Measurements from ENCODE around the gene NDE1. TPM values are rescaled to one million over a fixed set of nuclear protein-coding genes. Genes with fewer than 3 reads are reported as not detected.
"Not testable (repeated sequence)": the region's sequence is repeated elsewhere in the genome, so short reads cannot be mapped to it uniquely, and the experiment has no call there.

Gene NDE1
- total RNA-seq, 1 donor from 2014 or later = 17.5 TPM

DNA sequence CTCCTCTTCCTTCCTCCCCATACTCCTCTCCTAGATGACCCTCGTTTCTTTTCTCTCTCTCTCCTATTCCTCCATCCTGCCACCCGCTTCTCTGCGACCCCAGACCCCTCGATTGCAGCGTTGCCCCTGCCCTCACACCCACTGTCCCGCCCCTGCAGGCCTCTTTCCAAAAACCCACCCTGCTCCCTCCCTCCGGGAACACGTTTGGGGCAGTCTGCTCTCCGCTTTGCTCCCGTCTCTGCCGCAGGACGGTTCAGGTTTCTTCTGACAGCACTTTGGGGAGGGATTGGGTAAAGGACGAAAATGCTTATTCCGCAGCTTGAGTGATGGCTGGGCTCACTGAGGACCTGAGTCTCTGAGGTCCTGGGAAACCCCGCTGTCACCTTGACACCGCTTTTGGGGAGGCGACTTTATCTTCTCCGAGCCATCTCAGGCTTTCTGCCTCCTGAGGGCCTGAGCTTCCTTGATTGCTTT, 690 bp downstream of the NDE1 start:
- peak; percentile 26 to 28 for DNase-seq (ENCODE audit: low read depth in 2 of 2)

DNA sequence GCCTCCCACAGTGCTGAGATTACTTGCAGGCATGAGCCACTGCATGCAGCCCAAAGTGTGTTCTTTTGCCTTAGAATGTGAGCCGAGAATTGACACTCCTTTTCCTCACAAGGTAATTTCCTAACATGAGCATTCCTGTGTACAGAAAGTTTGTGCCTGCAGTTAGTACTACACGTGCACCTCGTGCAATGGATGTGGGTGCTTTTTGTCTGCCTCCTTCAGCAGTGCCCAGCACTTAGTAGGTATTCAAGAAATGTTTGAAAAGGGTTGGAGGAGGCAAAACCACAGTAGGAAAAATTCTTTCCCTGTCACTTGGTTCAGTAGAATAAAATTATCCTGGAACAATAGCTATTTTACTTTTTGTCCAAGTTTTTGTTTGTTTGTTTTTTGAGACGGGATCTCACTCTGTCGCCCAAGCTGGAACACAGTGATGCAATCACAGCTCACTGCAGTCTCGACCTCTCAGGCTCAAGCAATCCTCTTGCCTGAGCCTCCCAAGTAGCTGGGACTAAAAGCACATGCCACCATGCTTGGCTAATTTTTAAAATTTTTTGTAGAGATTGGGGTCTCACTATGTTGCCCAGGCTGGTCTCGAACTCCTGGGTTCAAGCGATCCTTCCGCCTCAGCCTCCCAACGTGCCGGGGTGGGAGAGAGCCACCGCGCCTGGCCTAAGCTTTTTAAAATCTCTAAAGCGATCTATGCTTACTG, 2.4 kb downstream of the NDE1 start:
- no peak for DNase-seq (ENCODE audit: low read depth in 2 of 2)

GRCh38 chr16:15653227-15653626, 3.2 kb downstream of the NDE1 start:
- DNase-seq (ENCODE audit: low read depth in 2 of 2) = peak; percentile 52 to 70

GRCh38 chr16:15654591-15654990, 4.5 kb downstream of the NDE1 start:
- DNase-seq (ENCODE audit: low read depth in 2 of 2) = no peak

DNA sequence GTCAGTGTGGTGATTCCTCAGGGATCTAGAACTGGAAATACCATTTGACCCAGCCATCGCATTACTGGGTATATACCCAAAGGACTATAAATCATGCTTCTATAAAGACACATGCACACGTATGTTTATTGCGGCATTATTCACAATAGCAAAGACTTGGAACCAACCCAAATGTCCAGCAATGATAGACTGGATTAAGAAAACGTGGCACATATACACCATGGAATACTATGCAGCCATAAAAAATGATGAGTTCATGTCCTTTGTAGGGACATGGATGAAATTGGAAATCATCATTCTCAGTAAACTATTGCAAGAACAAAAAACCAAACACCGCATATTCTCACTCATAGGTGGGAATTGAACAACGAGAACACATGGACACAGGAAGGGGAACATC, 5.5 kb downstream of the NDE1 start:
- not testable (repeated sequence) for DNase-seq (ENCODE audit: low read depth in 2 of 2)

DNA sequence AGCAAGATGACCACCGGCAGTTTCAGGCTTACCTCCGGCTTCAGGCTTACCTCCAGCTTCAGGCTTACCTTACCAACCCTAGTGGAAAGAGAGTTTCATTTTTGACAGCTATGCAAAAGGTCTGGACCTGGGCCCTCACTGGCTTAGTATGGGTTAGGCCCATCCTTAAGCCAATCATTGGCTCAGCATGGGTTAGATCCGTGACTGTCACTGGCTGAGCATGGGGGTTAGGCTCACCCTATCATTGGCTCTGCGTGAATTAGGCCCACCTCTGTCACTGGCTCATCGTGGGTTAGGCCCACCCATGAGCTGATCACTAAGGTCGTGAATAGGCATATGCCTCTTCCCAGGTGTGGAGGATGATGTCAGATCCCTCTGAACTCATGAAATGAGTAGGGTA, 8.1 kb downstream of the NDE1 start:
- DNase-seq (ENCODE audit: low read depth in 2 of 2) = no peak

DNA sequence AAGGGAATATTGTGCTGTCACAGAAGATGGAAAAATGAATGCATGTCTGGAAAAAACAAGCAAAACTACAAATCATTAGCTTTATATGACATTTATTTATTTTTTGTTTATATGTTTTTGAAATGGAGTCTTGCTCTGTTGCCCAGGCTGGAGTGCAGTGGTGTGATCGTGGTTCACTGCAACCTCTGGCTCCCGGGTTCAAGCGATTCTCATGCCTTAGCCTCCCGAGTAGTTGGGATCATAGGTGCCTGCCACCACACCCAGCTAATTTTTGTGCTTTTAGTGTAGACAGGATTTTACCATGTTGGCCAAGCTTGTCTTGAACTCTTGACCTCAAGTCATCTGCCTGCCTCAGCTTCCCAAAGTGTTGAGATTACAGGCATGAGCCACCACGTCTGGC, 8.5 kb downstream of the NDE1 start:
- DNase-seq (ENCODE audit: low read depth in 2 of 2) = no peak

DNA sequence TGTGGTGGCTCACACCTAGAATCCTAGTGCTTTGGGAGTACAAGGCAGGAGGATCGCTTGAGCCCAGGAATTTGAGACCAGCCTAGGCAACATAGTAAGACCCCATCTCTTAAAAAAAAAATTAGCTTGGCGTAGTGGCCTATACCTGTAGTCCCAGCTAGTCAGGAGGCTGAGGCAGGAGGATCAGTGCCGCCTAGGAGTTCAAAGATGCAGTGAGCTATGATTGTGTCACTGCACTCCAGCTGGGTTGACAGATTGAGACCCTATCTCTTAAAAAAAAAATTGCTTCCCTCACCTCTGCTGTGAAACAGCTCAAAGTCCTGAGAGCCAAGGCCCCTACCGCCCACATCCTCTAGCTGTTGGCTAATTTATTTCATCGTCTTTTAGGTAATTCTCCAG, 10.2 kb downstream of the NDE1 start:
- DNase-seq (ENCODE audit: low read depth in 2 of 2) = no peak

DNA sequence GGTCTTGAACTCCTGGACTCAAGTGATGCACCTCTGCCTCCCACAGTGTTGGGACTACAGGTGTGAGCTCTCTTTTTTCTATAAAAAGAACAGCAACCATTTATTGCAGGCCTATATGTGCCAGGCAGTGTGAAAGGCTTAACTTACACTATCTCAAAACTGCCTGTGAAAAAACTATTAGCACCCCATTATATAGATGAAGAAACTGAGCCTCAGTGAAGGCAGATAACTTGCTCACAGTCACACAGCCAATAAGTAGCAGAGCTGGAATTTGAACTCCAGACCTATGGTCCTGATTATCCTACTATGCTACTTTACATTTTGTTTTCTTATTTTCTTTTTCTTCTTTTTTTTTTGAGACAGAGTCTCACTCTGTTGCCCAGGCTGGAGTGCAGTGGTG, 15.1 kb downstream of the NDE1 start:
- no peak for DNase-seq (ENCODE audit: low read depth in 2 of 2)

GRCh38 chr16:15667091-15667742, 17.2 kb downstream of the NDE1 start:
- DNase-seq (ENCODE audit: low read depth in 2 of 2) = no peak

GRCh38 chr16:15671530-15672117, 21.6 kb downstream of the NDE1 start:
- no peak for DNase-seq (ENCODE audit: low read depth in 2 of 2)

DNA sequence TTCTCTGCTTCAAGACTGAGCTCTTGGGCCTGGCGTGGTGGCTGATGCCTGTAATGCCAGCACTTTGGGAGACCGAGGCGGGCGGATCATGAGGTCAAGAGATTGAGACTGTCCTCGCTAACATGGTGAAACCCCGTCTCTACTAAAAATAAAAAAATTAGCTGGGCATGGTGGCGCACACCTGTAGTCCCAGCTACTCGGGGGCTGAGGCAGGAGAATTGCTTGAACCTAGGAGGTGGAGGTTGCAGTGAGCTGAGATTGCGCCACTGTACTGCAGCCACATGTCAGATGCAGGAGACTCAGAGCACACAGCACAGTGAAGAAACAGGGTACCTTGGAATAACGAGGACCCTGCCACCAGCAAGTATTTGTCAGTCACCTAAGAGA, 22.1 kb downstream of the NDE1 start:
- DNase-seq (ENCODE audit: low read depth in 2 of 2) = not testable (repeated sequence)

DNA sequence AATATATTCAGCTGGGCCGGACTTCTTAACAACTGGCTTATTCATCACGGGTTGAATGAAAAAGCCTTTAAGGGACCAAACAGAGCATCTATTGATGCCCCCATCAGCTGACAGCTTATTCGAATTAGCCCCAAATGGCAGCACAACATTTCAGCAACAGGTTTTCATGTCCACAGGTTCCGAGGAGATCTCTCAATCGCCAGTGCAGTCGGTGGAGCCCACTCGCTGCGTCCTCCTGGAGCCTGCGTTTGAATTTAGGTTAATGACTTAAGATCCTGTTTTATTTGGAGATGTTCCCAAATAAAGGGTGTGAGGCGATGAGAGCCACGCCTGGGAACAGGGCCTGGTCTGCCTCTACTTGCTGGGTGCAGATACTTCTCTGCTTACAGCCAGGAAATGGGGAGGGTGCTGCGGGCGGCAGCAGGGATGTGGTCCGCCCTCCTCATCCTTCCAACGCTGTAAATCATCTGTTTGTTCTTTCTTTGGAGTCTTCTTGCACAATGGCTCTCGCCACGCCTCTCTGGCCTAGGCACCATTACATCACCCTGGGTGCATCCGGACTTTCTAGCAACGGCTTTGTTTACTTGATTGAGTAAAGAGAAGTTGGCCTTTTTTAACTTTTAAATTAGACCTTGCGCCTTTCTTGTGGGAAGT, 22.6 kb downstream of the NDE1 start:
- DNase-seq (ENCODE audit: low read depth in 2 of 2) = peak; percentile 90 to 98

DNA sequence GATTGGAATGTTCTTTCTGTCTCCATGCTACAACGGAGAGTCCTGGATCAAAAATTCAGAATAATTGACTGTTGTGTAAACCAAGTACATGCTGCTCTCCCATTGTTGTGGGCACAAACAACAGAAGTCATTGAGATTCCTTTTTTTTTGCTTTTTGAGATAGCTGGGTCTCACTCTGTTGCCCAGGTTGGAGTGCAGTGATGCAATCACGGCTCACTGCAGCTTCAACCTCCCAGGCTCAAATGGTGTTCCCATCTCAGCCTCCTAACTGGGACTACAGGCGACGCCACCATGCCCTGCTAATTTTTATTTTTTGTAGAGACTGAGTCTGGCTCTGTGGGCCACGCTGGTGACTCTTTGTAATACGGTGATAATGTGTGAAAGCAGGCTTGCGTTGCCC, 24.5 kb downstream of the NDE1 start:
- no peak for DNase-seq (ENCODE audit: low read depth in 2 of 2)

- no peak for DNase-seq (ENCODE audit: low read depth in 2 of 2)
Measured at GRCh38 chr16:15676506-15676905, 26.5 kb downstream of the NDE1 start.

GRCh38 chr16:15677447-15677846, 27.4 kb downstream of the NDE1 start:
- no peak for DNase-seq (ENCODE audit: low read depth in 2 of 2)

DNA sequence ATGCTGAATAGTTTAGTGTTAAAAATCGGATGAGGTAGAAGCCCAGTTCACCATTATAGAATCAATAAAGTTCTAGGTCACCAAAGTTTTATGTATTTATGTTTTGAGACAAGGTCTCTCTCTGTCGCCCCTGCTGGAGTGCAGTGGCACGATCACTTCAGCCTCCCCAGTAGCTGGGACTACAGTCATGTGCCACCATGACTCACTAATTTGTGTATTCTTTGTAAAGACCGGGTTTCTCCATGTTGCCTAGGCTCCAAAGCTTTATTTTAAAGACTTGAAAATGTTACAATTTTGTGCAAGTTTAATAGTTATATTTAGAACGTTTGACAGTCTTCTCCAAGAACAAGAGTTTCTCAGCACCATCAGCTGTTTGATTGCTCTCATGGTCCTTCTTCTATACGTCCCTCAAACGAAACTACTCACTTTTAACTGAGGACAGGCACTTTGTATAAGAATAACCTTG, 32.1 kb downstream of the NDE1 start:
- peak; percentile 82 to 91 for DNase-seq (ENCODE audit: low read depth in 2 of 2)

GRCh38 chr16:15686287-15686686, 36.2 kb downstream of the NDE1 start:
- DNase-seq (ENCODE audit: low read depth in 2 of 2) = no peak

DNA sequence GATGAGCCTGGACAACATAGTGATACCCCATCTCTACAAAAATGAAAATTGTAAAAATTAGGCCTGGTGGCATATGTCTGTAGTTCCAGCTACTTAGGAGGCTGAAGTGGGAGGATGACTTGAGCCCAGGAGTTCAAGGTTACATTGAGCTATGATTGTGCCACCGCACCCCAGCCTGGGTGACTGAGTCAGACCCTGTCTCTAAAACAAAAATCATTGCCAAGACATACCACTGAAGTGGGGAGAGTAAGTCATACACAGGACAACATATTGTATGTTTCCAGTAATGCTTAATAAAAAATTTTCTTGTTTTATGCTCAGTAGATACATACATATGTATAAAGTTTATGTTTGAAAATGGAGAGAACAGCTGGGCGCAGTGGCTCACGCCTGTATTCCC, 39.2 kb downstream of the NDE1 start:
- no peak for DNase-seq (ENCODE audit: low read depth in 2 of 2)

GRCh38 chr16:15690296-15690695, 40.3 kb downstream of the NDE1 start:
- no peak for DNase-seq (ENCODE audit: low read depth in 2 of 2)

DNA sequence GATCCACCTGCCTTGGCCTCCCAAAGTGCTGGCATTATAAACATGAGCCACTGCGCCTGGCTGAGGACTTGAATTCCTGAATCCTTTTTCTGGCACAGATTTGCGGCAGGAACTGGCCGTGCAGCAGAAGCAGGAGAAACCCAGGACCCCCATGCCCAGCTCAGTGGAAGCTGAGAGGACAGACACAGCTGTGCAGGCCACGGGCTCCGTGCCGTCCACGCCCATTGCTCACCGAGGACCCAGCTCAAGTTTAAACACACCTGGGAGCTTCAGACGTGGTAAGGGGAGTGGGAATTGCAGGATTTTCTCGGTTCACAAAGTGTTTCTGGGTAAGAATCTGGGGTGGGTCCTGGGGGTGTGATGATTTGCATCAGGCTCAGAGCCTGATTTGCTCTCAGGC, 41.0 kb downstream of the NDE1 start:
- no peak for DNase-seq (ENCODE audit: low read depth in 2 of 2)

GRCh38 chr16:15692508-15692907, 42.5 kb downstream of the NDE1 start:
- not testable (repeated sequence) for DNase-seq (ENCODE audit: low read depth in 2 of 2)

Data from lung microvascular endothelial cell (primary cell).